GM18873 (cell line): Measurements from ENCODE around the gene ZNRF3.

ENCODE experiments used
- ATAC-seq: cut with Tn5 transposase; IDR thresholded peaks from one replicate; pipeline ENCODE4 v1.9.1; 2021; ENCODE audit warnings: mild to moderate bottlenecking, moderate library complexity, moderate number of reproducible peaks; ENCODE audit not compliant: unreplicated experiment, low FRiP score

ZNRF3 gene

GRCh38 chr22:28978863-28979796 is 95.8 kb downstream of the ZNRF3 start:
- no peak for ATAC-seq

GRCh38 chr22:28980326-28980725 is 97.0 kb downstream of the ZNRF3 start:
- no peak for ATAC-seq

- no peak for ATAC-seq
Measured at GRCh38 chr22:28981818-28982499, 98.6 kb downstream of the ZNRF3 start.

- ATAC-seq, result no peak
Measured at GRCh38 chr22:28983190-28983589, 99.8 kb downstream of the ZNRF3 start.

- ATAC-seq, result no peak
Measured at GRCh38 chr22:28983788-28984441, 100.5 kb downstream of the ZNRF3 start.

- ATAC-seq, result no peak
Measured at GRCh38 chr22:28984482-28985158, 101.2 kb downstream of the ZNRF3 start.

- no peak for ATAC-seq
Measured at GRCh38 chr22:28985581-28986290, 102.4 kb downstream of the ZNRF3 start.

GRCh38 chr22:28986366-28986765 is 103.0 kb downstream of the ZNRF3 start:
- ATAC-seq, result no peak

GRCh38 chr22:28988457-28988856 is 105.1 kb downstream of the ZNRF3 start:
- ATAC-seq, result no peak

- ATAC-seq, result no peak
Measured at GRCh38 chr22:28989035-28989464, 105.7 kb downstream of the ZNRF3 start.

GRCh38 chr22:28989484-28989883 is 106.1 kb downstream of the ZNRF3 start:
- no peak for ATAC-seq

GRCh38 chr22:28989912-28990311 is 106.5 kb downstream of the ZNRF3 start:
- no peak for ATAC-seq

GRCh38 chr22:28992565-28993356 is 109.4 kb downstream of the ZNRF3 start:
- no peak for ATAC-seq

- no peak for ATAC-seq
Measured at GRCh38 chr22:28994522-28994921, 111.2 kb downstream of the ZNRF3 start.

- no peak for ATAC-seq
Measured at GRCh38 chr22:28995551-28995950, 112.2 kb downstream of the ZNRF3 start.

- no peak for ATAC-seq
Measured at GRCh38 chr22:28997342-28997741, 114.0 kb downstream of the ZNRF3 start.

- no peak for ATAC-seq
Measured at GRCh38 chr22:28998681-28999080, 115.3 kb downstream of the ZNRF3 start.

GRCh38 chr22:28999510-28999909 is 116.1 kb downstream of the ZNRF3 start:
- no peak for ATAC-seq

- no peak for ATAC-seq
Measured at GRCh38 chr22:28999919-29000556, 116.7 kb downstream of the ZNRF3 start.
